Skeletal muscle tissue (tissue), 4 donors: ENCODE results near the gene FLNC. TPM values are rescaled to one million over a fixed set of nuclear protein-coding genes. Genes with fewer than 3 reads are reported as not detected.

Source experiments
- H3K27ac ChIP-seq: one replicate; pipeline ENCODE4 v1.7.0; 2013; ENCODE audit warnings: mild to moderate bottlenecking, low read depth, low read length, inconsistent platforms
- H3K27me3 ChIP-seq, 3 donors: one replicate each; pipeline ENCODE4 v1.7.0; 2013; ENCODE audit warnings: low read length in 3 of 3; ENCODE audit not compliant: control insufficient read depth in 3 of 3, insufficient read depth in 3 of 3
- H3K36me3 ChIP-seq, 3 donors: one replicate each; pipeline ENCODE4 v1.7.0; 2013; ENCODE audit warnings: low read length in 3 of 3; ENCODE audit not compliant: control insufficient read depth in 3 of 3, insufficient read depth in 3 of 3
- H3K4me1 ChIP-seq, 3 donors: one replicate each; pipeline ENCODE4 v1.7.0; 2013; ENCODE audit warnings: low read length in 3 of 3, mild to moderate bottlenecking in 3 of 3; ENCODE audit not compliant: control insufficient read depth in 3 of 3, insufficient read depth in 3 of 3
- H3K4me3 ChIP-seq, 3 donors: one replicate each; pipeline ENCODE4 v1.7.0; 2013; ENCODE audit warnings: low read length in 3 of 3
- H3K9ac ChIP-seq, 3 donors: one replicate each; pipeline ENCODE4 v1.7.0; 2013; ENCODE audit warnings: low read length in 3 of 3, mild to moderate bottlenecking in 3 of 3, moderate library complexity in 2 of 3, low read depth in 1 of 3
- H3K9me3 ChIP-seq, 3 donors: one replicate each; pipeline ENCODE4 v1.7.0; 2013; ENCODE audit warnings: low read length in 3 of 3; ENCODE audit not compliant: control insufficient read depth in 3 of 3
- total RNA-seq: library from RNA; depleted of rRNA; stranded (reverse); fragments of >200 nt; gene quantifications from one replicate; pipeline ENCODE4 v1.2.3, GENCODE V29; 2014
- donor health status: Osteomylitis.

FLNC gene
- total RNA-seq, 1 donor from 2014 or later = 611 TPM

GRCh38 chr7:128859232-128860157 is 29.3 kb downstream of the FLNC start:
- H3K27ac ChIP-seq = peak overlapping the region; percentile 79
- peaks cover 26 to 42% (median 40%) of the 10 kb centered on the region in 3 donors for H3K36me3 ChIP-seq
- peaks cover 54 to 81% (median 65%) of the 10 kb centered on the region in 3 donors for H3K4me1 ChIP-seq
- H3K9ac ChIP-seq = peak overlapping the region in 2 of 3 donors; percentile 50 to 68
- H3K27me3 ChIP-seq = no peaks in the 10 kb centered on the region
- no peaks in the 10 kb centered on the region for H3K9me3 ChIP-seq
- H3K4me3 ChIP-seq = no peak overlapping the region

GRCh38 chr7:128860158-128861073 is 30.2 kb downstream of the FLNC start:
- no peaks in the 10 kb centered on the region for H3K27me3 ChIP-seq
- peak overlapping the region; percentile 79 for H3K27ac ChIP-seq
- H3K4me3 ChIP-seq = no peak overlapping the region
- no peaks in the 10 kb centered on the region for H3K9me3 ChIP-seq
- H3K36me3 ChIP-seq = peaks cover 23 to 39% (median 38%) of the 10 kb centered on the region in 3 donors
- peak overlapping the region; percentile 47 to 68 (median 50) for H3K9ac ChIP-seq
- H3K4me1 ChIP-seq = peaks cover 54 to 71% (median 56%) of the 10 kb centered on the region in 3 donors

GRCh38 chr7:128861957-128862570 is 31.9 kb downstream of the FLNC start:
- no peaks in the 10 kb centered on the region for H3K9me3 ChIP-seq
- no peaks in the 10 kb centered on the region for H3K27me3 ChIP-seq
- peaks cover 43 to 58% (median 46%) of the 10 kb centered on the region in 3 donors for H3K4me1 ChIP-seq
- H3K36me3 ChIP-seq = peaks cover 16 to 31% (median 26%) of the 10 kb centered on the region in 3 donors
- H3K9ac ChIP-seq = peak overlapping the region in 2 of 3 donors; percentile 39 to 90
- peak overlapping the region; percentile 65 to 99 (median 92) for H3K4me3 ChIP-seq
- peak overlapping the region; percentile 89 for H3K27ac ChIP-seq

GRCh38 chr7:128862571-128863432 is 32.6 kb downstream of the FLNC start, which contains the start of gene ATP6V1F:
Gene ATP6V1F (plus strand): TSS chr7:128862856. CDS start chr7:128862905, 49 bp downstream.
- Histone ChIP-seq H3K4me3 (peak within 1 kb of the TSS; percentile 92 to 99 (median 98)), H3K9ac (peak within 1 kb of the TSS; percentile 85 to 94 (median 90)), H3K9me3 (no peaks in the 10 kb centered on the region), H3K36me3 (peaks cover 17 to 25% (median 23%) of the 10 kb centered on the region in 3 donors), H3K4me1 (peaks cover 42 to 54% (median 46%) of the 10 kb centered on the region in 3 donors), H3K27ac (peak within 1 kb of the TSS; percentile 89), H3K27me3 (no peaks in the 10 kb centered on the region)

- Histone ChIP-seq H3K27me3 (no peaks in the 10 kb centered on the region), H3K4me1 (peaks cover 46 to 56% (median 51%) of the 10 kb centered on the region in 3 donors), H3K4me3 (peak overlapping the region; percentile 92 to 99 (median 98)), H3K9ac (peak overlapping the region; percentile 85 to 94 (median 90)), H3K27ac (peak overlapping the region; percentile 89), H3K36me3 (peaks cover 17 to 20% (median 20%) of the 10 kb centered on the region in 3 donors), H3K9me3 (no peaks in the 10 kb centered on the region)
Observed at GRCh38 chr7:128863433-128863989, 33.3 kb downstream of the FLNC start.

GRCh38 chr7:128865303-128865702 is 35.1 kb downstream of the FLNC start:
- Histone ChIP-seq H3K9ac (peak overlapping the region in 1 of 3 donors; percentile 8), H3K27me3 (no peaks in the 10 kb centered on the region), H3K4me3 (no peak overlapping the region), H3K27ac (no peak overlapping the region), H3K9me3 (no peaks in the 10 kb centered on the region), H3K36me3 (peaks cover 12 to 17% (median 15%) of the 10 kb centered on the region in 3 donors), H3K4me1 (peaks cover 39 to 56% (median 44%) of the 10 kb centered on the region in 3 donors)

GRCh38 chr7:128865996-128866877 is 36.0 kb downstream of the FLNC start:
- Histone ChIP-seq H3K9me3 (no peaks in the 10 kb centered on the region), H3K9ac (peak overlapping the region in 1 of 3 donors; percentile 8), H3K27me3 (no peaks in the 10 kb centered on the region), H3K4me1 (peaks cover 30 to 51% (median 42%) of the 10 kb centered on the region in 3 donors), H3K4me3 (no peak overlapping the region), H3K36me3 (peaks cover 12 to 17% (median 15%) of the 10 kb centered on the region in 3 donors), H3K27ac (no peak overlapping the region)

- Histone ChIP-seq H3K36me3 (peaks cover 12 to 17% (median 15%) of the 10 kb centered on the region in 3 donors), H3K4me3 (no peak overlapping the region), H3K4me1 (peaks cover 27 to 47% (median 43%) of the 10 kb centered on the region in 3 donors), H3K27me3 (no peaks in the 10 kb centered on the region), H3K9me3 (no peaks in the 10 kb centered on the region), H3K9ac (no peak overlapping the region), H3K27ac (no peak overlapping the region)
Observed at GRCh38 chr7:128867241-128867640, 37.0 kb downstream of the FLNC start.
